Activated CD8-positive, alpha-beta memory T cell treated with anti-CD3 and anti-CD28 coated beads for 36 hours (primary cell): ENCODE data around the gene ARHGAP28. TPM values are rescaled to one million over a fixed set of nuclear protein-coding genes. Genes with fewer than 3 reads are reported as not detected.
"Not testable (repeated sequence)": the region's sequence is repeated elsewhere in the genome, so short reads cannot be mapped to it uniquely, and the experiment has no call there.

Experiments used
- CTCF ChIA-PET: fragments of 350-600 bp; sonication (Branson Sonifier 250); formaldehyde crosslinking; loops from one replicate; lab custom pipeline; 2021; ENCODE audit warnings: antibody characterized with exemption; lab: Charles Lee
- POLR2A ChIA-PET: fragments of 350-600 bp; sonication (Branson Sonifier 250); formaldehyde crosslinking; loops from one replicate; lab custom pipeline; 2021; ENCODE audit warnings: antibody characterized with exemption; lab: Charles Lee
- total RNA-seq, 2 experiments: library from RNA; stranded (reverse); gene quantifications; one replicate each; pipeline ENCODE4 v1.2.3, GENCODE V29; 2021

The ARHGAP28 gene
- total RNA-seq, 2 experiments from 2014 or later, result not detected

DNA sequence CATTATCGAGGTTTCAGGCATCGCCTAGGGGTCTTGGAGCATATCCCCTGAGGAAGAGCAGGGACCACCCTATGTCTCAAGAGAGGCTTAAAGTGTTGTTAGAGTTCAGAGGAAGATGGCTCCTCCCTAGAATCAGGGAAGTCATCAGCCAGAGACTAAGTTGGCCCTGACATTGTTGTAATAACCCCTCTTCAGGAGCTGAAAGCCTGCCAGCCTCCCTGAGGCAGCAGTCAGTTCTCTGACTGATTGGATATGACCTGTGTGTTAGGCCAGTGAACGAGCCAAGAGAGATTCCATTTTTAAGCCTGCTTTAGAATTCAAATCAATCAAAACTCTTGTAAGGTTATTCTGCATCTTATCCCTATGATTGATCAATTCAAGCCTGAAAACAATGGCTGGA lies 34.9 kb downstream of the ARHGAP28 start:
- POLR2A ChIA-PET, result no interaction called here

DNA sequence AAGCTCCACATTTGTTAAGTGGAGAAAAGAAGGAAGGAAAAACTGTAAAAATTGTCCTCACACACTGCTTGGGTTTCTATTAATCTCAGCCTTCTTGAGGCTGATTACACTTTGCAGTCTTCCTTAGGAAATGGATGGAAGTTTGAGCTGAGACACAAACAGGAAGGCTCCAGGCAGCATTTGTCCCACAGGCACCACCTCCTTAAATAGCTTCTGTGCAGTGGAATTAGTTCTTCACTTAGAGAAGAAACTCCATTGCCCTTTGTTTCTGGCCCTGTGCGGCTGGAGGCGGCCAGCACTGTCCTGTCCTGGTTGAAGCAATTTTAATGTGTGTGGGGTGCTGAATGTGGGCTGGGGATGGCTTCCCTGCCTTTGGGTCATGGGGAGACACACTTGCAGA lies 44.3 kb downstream of the ARHGAP28 start:
- ChIA-PET POLR2A (no interaction called here), CTCF (no interaction called here)

More for the DNA sequence above, 34.9 kb downstream of the ARHGAP28 start:
- CTCF ChIA-PET, result no interaction called here

DNA sequence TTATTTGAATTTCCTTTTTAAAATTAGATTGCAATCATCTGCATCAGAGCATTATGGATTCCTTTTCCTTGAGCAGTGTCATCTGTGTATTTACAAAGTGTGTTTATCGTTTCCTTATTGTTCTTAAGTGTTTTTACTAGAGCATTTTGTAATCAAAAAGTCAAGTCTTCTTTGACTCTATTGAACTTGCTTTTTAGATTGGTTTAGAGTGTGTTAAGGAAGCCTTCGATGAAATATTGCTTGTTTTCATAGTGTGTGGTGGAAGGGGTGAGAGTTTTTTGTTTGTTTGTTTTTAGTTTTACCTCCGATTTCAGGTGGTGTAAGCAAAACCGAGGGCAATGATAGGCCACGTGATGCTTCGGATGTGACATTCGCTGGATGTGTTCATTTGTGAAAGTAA lies 45.7 kb downstream of the ARHGAP28 start:
- POLR2A ChIA-PET, result no interaction called here
- CTCF ChIA-PET, result no interaction called here

DNA sequence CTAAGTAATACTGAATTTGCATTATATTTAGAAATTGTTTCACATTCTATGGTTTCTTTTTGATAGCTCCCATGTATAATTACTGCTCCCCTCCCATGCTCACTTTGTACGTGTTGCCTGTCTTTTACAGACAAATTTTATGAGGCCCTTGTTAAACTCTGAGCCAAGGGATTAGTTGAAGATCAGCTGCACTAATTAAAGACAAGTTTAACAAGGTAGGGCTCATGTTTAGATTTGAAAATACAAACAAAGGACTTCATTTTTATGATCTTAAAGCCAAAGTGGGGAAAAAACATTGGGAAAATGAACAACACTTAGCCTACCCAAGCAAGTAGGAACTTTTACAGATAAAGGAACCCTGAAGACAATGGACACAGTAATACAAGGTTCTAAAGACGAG lies 46.2 kb downstream of the ARHGAP28 start:
- ChIA-PET CTCF (no interaction called here), POLR2A (no interaction called here)

DNA sequence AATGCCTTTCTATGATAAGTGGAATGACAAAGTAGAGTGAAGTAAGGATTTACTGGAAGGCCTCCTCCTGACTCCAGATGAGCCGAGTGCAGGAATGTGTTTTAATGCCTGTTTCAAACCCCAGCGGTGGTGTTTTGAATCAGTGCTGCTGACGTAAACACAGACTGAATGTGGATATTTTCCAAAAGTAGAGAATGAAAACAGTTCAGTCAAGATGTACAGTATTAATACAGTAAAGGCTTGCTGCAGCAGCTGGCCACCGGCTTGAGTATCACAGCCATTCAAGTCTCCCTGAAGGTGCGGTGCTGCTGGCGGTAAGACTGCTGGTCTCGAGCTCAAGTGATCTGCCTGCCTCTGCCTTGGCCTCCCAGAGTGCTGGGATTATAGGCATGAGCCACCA lies 46.7 kb downstream of the ARHGAP28 start:
- ChIA-PET POLR2A (no interaction called here), CTCF (no interaction called here)

DNA sequence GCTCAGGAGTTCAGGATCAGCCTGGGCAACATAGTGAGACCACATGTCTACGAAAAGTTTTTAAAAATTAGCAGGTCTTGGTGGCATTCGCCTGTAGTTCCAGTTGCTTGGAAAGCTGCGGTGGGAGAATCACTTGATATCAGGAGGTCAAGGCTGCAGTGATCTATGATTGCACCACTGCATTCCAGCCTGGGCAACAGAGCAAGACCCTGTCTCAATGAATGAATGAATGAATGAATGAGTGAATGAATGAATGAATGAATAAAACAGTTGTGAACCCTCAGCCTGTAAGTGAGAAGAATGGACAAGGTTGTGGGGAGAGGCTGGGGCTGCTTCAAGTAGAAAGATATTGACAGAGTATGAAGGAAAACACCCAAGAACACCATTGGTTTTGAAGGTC lies 48.0 kb downstream of the ARHGAP28 start:
- ChIA-PET CTCF (no interaction called here), POLR2A (no interaction called here)

DNA sequence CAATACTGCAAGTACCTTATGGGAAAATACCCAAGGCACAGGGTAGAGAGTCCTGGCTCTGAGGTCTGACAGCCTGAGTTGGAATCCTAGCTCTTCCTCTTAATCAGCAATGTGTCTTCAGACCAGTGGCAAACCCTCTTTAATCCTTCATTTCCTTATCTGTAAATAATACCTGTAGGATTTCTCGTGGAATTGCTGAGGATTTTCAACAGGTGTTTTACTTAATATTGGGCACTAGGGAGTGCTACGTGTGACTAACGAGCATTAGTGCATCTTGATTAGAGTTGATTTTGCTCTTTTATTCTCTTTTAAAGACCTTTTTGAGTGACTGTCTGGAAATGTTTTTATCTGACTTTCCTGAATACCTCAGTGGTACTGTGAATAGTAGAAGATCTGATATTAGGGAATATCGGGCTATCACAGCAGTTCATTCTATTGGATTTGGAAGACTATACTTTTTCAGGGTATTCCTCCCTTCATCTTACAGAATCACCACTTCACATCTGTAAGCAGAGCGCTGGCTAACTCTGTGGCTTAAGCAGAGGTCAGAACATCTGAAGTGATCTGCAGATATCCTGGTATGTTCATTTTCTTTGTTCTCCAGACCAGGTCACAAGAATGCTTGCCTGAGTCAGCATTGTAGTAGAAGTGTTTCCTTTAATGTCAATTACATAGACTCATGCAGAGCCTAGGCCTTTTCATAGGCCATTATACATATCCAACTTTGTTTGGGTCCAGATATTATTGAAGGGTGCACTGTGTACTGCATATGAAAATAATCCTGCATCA lies 49.1 kb downstream of the ARHGAP28 start:
- CTCF ChIA-PET, result no interaction called here
- POLR2A ChIA-PET, result no interaction called here

DNA sequence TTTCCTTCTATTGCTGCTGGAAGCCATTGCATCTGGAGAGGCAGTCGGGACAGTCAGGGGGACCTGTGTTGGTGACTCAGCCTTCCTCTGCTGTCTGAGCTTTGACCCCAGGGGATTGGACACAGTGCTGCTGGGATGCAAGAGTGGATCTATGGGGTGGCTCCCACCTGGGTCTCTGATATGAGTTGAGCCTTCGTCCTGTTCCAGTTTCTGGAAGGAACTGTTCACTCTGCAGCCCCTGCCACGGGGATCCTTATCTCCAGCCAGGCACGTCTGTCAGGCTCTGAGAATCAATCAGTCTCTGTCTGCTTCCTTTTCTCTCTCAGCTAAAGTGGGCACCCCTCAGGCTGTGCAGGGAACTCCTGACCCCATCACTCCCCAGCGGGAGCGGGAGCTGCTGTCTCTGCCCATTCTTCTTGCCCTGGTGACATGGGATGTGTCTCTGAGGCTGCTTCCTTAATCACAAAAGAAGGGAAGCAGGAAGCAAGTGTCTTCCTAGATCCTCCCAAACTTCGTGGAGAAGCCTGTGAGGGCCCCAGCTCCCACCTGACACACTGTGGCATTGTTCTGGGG lies 51.7 kb downstream of the ARHGAP28 start:
- CTCF ChIA-PET, result no interaction called here
- POLR2A ChIA-PET, result no interaction called here

DNA sequence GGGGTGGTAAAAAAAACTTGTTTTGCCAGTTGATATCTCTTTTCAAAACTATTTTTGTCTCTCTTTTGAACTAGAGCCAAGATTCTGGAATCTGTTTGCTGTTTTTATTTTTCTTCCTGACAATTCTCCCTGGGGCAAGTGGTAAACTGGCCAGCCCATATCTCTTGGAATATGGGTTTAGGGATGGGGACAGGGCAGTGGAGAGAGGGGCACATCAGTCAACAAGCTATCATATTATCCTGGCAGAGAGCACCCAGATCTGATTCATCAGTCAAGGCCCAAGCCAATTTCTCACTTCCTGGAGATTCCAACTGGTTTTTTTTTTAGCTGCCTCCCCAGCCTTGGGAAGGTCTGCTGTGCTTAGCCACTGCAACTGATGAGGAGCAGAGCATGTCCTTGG lies 52.3 kb downstream of the ARHGAP28 start:
- CTCF ChIA-PET, result no interaction called here
- POLR2A ChIA-PET, result no interaction called here

DNA sequence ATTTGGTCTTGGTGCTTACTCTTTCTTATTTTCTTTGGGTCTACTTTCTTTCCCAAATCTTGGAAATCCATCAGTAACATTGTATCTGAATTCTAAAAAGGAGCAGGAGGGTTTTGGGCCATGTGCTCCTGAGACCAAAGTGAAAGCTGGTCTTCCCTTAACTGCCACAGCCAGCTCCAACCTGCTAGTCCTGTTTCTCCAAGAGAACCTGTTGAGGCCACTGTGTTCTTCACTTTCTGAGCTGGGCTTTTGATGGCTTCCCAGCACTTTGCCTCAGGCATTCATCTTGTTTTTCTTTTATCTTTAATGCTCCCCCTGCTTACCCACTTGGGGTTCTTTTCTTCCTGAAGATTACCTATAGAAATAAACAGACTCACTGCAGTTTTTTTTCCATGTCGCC lies 53.3 kb downstream of the ARHGAP28 start:
- ChIA-PET POLR2A (no interaction called here), CTCF (no interaction called here)

DNA sequence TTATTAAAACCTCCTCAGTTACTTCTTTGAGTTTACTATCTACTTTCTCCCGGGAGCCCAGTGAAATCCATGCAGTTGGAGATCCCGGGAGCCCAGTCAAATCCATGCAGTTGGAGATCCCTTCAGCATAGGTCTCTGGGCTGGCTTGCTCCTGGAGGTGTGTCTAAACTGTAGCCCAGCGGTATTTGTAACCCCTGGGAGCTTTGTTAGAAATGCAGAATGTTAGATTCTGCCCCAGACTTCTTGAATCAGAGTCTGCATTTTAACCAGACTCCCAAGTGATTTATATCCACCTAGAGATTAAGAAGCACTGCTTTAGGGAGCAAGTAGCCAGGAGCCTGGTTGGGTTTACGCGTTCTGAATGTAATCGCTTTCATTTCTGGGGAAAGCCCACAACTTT lies 54.5 kb downstream of the ARHGAP28 start:
- CTCF ChIA-PET, result no interaction called here
- POLR2A ChIA-PET, result no interaction called here

DNA sequence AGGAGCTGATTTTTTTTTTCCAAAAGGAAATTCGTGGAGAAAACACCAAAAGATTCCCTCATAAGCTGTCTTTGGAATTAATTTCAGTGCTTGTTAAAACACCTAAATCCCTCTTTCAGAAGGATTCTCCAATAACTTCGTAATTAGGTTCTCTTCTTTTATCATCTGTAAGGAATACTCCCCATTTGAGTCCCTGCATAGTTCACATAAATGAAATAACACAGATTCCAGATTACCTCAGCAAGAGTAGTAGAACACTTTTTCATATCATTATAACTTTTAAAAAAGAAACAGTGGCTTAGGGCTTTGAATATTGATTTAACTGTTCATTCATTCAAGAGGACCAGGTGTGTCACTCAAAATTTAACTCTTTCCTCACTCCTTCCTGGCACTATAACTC lies 55.5 kb downstream of the ARHGAP28 start:
- ChIA-PET POLR2A (no interaction called here), CTCF (no interaction called here)

DNA sequence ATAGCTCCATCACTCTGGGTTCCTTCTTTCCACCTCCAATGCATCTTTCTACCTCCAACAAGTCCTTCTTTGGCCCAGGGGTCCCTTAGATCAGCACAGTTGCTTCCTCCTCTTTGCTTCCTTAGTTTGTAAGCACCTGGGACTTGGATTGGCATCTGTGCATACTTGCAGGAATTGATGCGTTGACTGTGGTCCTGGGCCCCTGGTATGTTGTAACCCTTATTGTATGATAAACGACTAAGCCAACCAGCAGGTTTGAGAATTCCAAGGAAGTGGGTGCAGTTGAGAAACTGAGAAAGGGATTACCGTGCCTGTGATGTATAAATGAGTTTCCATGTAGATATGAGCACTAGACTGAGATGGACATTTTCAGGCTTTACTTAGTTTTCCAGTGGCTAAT lies 55.9 kb downstream of the ARHGAP28 start:
- POLR2A ChIA-PET, result no interaction called here
- CTCF ChIA-PET, result no interaction called here

DNA sequence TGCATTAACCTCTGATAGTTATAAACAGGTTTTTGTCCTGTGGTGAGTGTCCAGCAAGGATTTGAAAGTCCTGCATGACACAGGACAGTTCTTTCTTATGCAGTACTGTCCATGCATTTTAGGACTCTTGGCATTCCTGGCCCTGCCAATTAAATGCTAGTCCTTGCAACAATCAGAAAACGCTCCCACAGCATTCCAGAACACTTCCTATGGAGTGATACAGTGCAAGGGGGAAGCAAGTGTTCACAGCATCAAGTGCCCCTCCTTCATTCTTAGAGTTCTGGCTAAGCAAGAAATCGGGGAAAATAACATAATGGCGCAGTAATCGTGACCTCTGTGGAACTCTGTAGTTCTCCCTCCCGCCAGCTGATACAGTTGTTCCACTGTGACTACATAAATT lies 62.9 kb downstream of the ARHGAP28 start:
- ChIA-PET POLR2A (no interaction called here), CTCF (no interaction called here)

DNA sequence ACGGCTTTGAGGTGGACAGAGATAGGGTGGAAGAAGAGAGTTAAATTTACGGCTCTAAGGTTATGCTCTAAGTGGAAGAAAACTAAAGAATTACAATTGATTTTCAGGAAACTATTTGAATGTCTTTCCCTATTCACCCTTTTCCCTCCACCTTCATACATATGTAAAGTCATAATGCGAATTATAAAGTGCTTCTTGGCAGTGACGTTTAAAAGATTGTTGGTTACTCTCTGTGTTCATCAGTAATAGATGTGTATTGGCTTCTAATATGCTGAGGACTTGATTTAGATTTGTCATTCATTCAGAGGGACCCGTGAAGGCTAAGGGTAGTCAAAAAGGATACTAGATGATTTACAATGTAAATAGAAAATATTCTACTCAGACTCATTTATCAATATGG lies 63.9 kb downstream of the ARHGAP28 start:
- CTCF ChIA-PET, result no interaction called here
- POLR2A ChIA-PET, result no interaction called here

DNA sequence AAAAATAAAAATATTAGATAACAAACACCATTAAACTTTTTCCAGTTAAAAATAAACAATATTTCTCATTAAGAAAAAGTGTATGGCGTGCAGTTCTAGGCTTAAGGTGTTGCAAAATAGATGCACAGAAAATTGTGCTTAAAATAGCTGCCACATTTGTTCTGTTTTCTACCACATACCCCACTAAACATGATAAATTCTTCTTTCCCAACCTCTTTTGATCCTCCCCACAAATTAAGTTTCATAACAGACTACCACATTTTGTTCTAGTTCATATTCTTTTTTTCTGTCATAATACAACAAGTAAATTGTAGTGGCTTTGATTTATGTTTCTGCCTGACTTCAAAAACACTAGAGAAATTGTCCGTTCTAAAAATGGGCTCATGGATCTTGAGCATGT lies 64.5 kb downstream of the ARHGAP28 start:
- ChIA-PET CTCF (no interaction called here), POLR2A (no interaction called here)

DNA sequence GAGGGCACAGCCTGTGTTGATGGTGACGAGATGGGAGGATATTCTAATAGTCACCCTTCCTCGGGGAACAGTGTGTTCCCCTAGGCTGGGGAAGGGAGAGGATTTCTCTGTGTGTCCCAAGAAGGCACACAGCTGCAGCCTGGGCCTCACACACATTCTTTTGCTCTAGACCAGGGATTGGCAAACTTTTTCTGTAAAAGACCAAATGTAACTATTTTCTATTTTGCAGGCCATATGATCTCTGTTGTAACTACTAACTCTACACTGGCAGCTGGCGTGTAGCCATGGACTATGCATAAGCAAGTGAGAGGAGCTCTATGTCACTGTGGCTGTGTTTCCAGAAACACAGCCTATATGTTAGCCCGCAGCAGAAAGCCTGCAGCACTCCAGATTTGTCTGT lies 65.8 kb downstream of the ARHGAP28 start:
- POLR2A ChIA-PET, result no interaction called here
- CTCF ChIA-PET, result no interaction called here

DNA sequence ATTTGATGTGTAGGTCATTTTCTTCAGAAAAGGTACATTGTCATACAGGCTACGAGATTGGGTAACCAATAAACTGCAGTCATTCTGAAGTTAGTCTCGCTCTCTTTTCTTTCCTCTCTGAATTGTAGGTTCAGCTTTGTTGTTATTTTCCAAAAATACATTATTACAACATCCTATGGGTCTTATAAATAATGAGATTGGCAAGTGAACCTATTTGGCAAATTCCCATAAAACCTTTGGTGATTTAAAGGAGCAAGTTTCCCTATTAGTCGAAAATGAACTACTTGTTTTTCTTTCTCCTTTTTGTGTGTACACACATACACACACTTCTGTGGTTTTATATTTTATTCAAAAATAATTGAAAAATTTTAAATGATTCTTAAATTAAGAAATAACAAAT lies 67.0 kb downstream of the ARHGAP28 start:
- CTCF ChIA-PET, result no interaction called here
- POLR2A ChIA-PET, result no interaction called here

DNA sequence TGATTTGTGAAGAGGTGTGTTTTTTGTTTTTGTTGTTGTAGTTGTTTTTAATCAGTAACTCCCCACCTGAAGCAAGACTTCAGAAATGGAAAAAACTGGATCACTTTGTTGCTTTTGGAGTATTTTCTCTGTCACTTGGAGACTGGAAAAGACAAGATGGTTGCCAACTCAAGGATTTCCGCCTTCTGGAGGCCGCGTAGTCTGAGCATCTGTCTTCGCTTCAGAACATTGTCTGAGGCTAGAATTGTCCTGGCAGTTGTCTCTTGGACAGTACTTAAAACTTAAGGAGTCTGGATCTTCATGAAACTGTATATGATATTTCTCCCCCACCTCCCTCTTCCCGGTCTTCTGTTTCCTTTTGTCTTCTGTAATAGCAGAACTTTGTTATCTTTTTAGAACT lies 67.7 kb downstream of the ARHGAP28 start:
- ChIA-PET POLR2A (no interaction called here), CTCF (no interaction called here)

DNA sequence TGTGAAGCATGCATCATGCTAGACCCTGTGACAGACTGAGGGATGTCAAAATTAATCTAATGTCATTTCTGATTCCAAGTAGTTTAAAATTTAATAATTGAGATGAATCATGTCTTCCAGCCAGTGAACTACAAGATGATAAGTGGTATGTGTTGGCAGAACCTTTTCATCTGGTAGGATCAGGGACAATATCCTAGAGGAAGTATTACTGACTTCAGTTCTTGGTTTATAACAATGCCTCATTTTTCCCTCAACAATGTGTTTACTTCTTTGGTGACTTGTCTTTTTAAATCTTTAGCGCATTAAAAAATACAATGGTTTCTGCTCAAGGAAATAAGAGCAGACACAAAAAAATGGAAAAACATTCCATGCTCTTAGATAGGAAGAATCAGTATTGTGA lies 69.4 kb downstream of the ARHGAP28 start:
- POLR2A ChIA-PET, result no interaction called here
- CTCF ChIA-PET, result no interaction called here

DNA sequence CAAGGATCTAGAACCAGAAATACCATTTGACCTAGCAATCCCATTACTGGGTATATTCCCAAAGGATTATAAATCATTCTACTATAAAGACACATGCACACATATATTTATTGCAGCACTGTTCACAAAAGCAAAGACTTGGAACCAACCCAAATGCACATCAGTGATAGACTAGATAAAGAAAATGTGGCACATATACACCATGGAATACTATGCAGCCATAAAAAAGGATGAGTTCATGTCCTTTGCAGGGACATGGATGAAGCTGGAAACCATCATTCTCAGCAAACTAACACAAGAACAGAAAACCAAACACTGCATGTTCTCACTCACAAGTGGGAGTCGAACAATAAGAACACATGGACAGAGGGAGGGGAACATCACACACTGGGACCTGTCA lies 70.8 kb downstream of the ARHGAP28 start:
- POLR2A ChIA-PET, CTCF ChIA-PET: not testable (repeated sequence)
